CD14-positive monocyte (primary cell): Measurements from ENCODE around the gene THEM4. TPM values are rescaled to one million over a fixed set of nuclear protein-coding genes. Genes with fewer than 3 reads are reported as not detected.

Experiments
- DNase-seq, 3 donors: peaks; one replicate each; pipeline ENCODE4 v3.0.0-alpha.2; 2011 to 2022
- H2AFZ ChIP-seq: 2 replicates; pipeline ENCODE4 v1.6.0; 2012; ENCODE audit warnings: mild to moderate bottlenecking, low read depth, low read length, inconsistent platforms; ENCODE audit not compliant: insufficient read depth, poor library complexity, severe bottlenecking
- H3K27ac ChIP-seq, 2 donors: 1 replicate in 1 of 2; 2 replicates in 1 of 2; pipeline ENCODE4 v1.5.1; 2012 to 2013; ENCODE audit warnings: low read length in 2 of 2, control low read depth in 1 of 2, inconsistent platforms in 1 of 2, low read depth in 1 of 2, mild to moderate bottlenecking in 1 of 2
- H3K27me3 ChIP-seq, 2 donors: one replicate each; pipeline versions ENCODE4 v1.6.0 to v1.6.1; 2011 to 2013; ENCODE audit warnings: low read length in 2 of 2; ENCODE audit not compliant: control insufficient read depth in 2 of 2, insufficient read depth in 2 of 2
- H3K36me3 ChIP-seq, 2 donors: replicated peaks in 1 of 2; 1 replicate in 1 of 2; 2 replicates in 1 of 2; pipeline versions ENCODE4 v1.5.1 to v1.6.1; 2012 to 2013; ENCODE audit warnings: low read length in 2 of 2, control low read depth in 1 of 2, inconsistent platforms in 1 of 2, mild to moderate bottlenecking in 1 of 2; ENCODE audit not compliant: insufficient read depth in 2 of 2, control insufficient read depth in 1 of 2
- H3K4me1 ChIP-seq, 2 donors: 1 replicate in 1 of 2; 2 replicates in 1 of 2; pipeline versions ENCODE4 v1.5.1 to v1.6.1; 2012 to 2013; ENCODE audit warnings: low read length in 2 of 2, control low read depth in 1 of 2, inconsistent platforms in 1 of 2, mild to moderate bottlenecking in 1 of 2, moderate library complexity in 1 of 2; ENCODE audit not compliant: insufficient read depth in 2 of 2, control insufficient read depth in 1 of 2
- H3K4me2 ChIP-seq: replicated peaks from 2 replicates; pipeline ENCODE3; 2012; ENCODE audit warnings: low read length, moderate library complexity, mild to moderate bottlenecking; ENCODE audit not compliant: poor library complexity, severe bottlenecking; ENCODE audit errors: extremely low read depth
- H3K4me3 ChIP-seq, 3 experiments: fragments of 200-600 bp in 1 of 3; sonication (generic) in 1 of 3; replicated peaks in 1 of 3; 1 replicate in 2 of 3; 2 replicates in 1 of 3; pipeline ENCODE4 v1.5.1; 2011 to 2013; ENCODE audit warnings: low read length in 3 of 3, mild to moderate bottlenecking in 3 of 3, control low read depth in 2 of 3, low read depth in 2 of 3, inconsistent platforms in 1 of 3, moderate library complexity in 1 of 3
- H3K79me2 ChIP-seq: 2 replicates; pipeline ENCODE4 v1.6.0; 2012; ENCODE audit warnings: mild to moderate bottlenecking, control low read depth, inconsistent platforms, low read length, moderate library complexity; ENCODE audit not compliant: insufficient read depth
- H3K9ac ChIP-seq: 2 replicates; pipeline ENCODE4 v1.6.0; 2017; ENCODE audit warnings: low read length, mild to moderate bottlenecking; ENCODE audit not compliant: insufficient read depth, poor library complexity, severe bottlenecking
- H3K9me3 ChIP-seq, 2 donors: replicated peaks in 1 of 2; 1 replicate in 1 of 2; 2 replicates in 1 of 2; pipeline versions ENCODE4 v1.5.1 to v1.6.1; 2012 to 2013; ENCODE audit warnings: low read length in 2 of 2, control low read depth in 1 of 2; ENCODE audit not compliant: control insufficient read depth in 1 of 2, insufficient read depth in 1 of 2
- H4K20me1 ChIP-seq: 2 replicates; pipeline ENCODE4 v1.6.0; 2012; ENCODE audit warnings: mild to moderate bottlenecking, low read length, control low read depth, moderate library complexity; ENCODE audit not compliant: insufficient read depth
- H3K27ac Mint-ChIP-seq, 7 donors: one replicate each; pipeline ENCODE4 v1.8.0; 2020; ENCODE audit warnings: mild to moderate bottlenecking in 7 of 7, mixed read lengths in 7 of 7, moderate library complexity in 6 of 7, inconsistent platforms in 2 of 7
- H3K27me3 Mint-ChIP-seq, 3 donors: one replicate each; pipeline ENCODE4 v1.8.0; 2021 to 2022; ENCODE audit warnings: low read depth in 3 of 3, mild to moderate bottlenecking in 3 of 3, mixed read lengths in 3 of 3, moderate library complexity in 3 of 3, inconsistent platforms in 1 of 3
- H3K36me3 Mint-ChIP-seq, 2 donors: one replicate each; pipeline ENCODE4 v1.8.0; 2020; ENCODE audit warnings: mixed read lengths in 2 of 2, inconsistent platforms in 1 of 2, mild to moderate bottlenecking in 1 of 2
- H3K4me1 Mint-ChIP-seq: one replicate; pipeline ENCODE4 v1.8.0; 2020; ENCODE audit warnings: mild to moderate bottlenecking, mixed read lengths
- H3K4me3 Mint-ChIP-seq, 2 donors: one replicate each; pipeline ENCODE4 v1.8.0; 2020; ENCODE audit warnings: mild to moderate bottlenecking in 2 of 2, mixed read lengths in 2 of 2, moderate library complexity in 1 of 2
- H3K9me3 Mint-ChIP-seq, 7 donors: one replicate each; pipeline ENCODE4 v1.8.0; 2020 to 2022; ENCODE audit warnings: mixed read lengths in 7 of 7, mild to moderate bottlenecking in 6 of 7, moderate library complexity in 6 of 7, inconsistent platforms in 2 of 7
- WGBS: methylation state at CpG from one replicate; pipeline ENCODE4 v1.1.5; 2013; ENCODE audit warnings: missing lambda C conversion rate; ENCODE audit not compliant: insufficient coverage; 5-methylcytosine and 5-hydroxymethylcytosine counted together
- intact Hi-C, 2 donors: fragments of 100-400 bp; cut with micrococcal nuclease; formaldehyde crosslinking; loops; one replicate each; pipeline versions ENCODE4 v1.15.0 to v1.15.1; 2023
- polyA plus RNA-seq, 3 donors: library from polyadenylated mRNA; depleted of rRNA in 1 of 3; unstranded in 2 of 3; stranded (reverse) in 1 of 3; fragments of 300-500 nt in 2 of 3; fragments of >200 nt in 1 of 3; fragmentation: Illumina TruSeq in 2 of 3; gene quantifications; 1 replicate in 2 of 3; 2 replicates in 1 of 3; pipeline ENCODE4 v1.2.3, GENCODE V29; 2012 to 2021
- TF ChIP-seq, protein P1 (sequence below): fragments of 200-600 bp; IDR thresholded peaks from one replicate; pipeline ENCODE4 v1.8.0; 2022; ENCODE audit warnings: antibody characterized with exemption, mild to moderate bottlenecking

Gene THEM4
- polyA plus RNA-seq, 3 donors: 3.7 to 6.0 (median 4.6) TPM

DNA sequence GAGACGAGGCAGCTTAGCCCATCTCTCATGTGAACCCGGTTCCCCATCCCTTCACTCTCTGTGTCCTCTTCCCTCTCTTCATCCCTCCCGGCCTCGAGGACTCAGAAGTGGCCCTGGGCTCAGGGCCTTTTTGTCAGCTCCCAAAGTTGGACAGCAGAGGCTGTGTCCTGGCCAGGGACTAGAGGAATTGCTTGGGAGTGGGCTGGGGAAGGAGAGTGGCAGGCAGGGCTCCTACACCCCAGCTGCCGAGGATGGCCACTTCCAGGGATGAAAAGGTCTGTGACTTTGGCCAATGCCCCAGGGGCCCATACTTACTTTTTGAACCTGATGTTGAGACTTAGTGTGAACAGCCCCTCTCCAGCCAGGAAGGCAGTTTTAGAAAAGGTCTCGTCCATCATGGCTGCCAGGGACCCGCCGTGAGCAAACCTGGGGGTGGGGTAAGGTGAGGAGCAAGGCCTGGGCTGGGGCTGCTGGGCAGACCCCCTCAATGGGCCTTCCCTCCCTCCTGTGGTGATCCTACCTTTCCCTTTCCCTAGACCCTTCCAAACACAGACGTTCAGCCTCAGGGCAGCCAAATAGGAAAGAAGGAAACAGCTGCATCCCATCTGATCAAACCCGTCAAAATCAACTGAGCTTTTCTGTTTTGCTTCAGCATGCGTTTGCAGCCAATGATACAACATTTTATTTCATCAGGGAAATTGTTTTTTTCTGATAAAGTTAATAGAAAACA lies 61.3 kb downstream of the THEM4 start:
- DNase-seq: no peak
- no peaks in the 10 kb centered on the region for H3K36me3 ChIP-seq
- no peak overlapping the region for H3K9ac ChIP-seq
- TF ChIP-seq, protein P1, sequence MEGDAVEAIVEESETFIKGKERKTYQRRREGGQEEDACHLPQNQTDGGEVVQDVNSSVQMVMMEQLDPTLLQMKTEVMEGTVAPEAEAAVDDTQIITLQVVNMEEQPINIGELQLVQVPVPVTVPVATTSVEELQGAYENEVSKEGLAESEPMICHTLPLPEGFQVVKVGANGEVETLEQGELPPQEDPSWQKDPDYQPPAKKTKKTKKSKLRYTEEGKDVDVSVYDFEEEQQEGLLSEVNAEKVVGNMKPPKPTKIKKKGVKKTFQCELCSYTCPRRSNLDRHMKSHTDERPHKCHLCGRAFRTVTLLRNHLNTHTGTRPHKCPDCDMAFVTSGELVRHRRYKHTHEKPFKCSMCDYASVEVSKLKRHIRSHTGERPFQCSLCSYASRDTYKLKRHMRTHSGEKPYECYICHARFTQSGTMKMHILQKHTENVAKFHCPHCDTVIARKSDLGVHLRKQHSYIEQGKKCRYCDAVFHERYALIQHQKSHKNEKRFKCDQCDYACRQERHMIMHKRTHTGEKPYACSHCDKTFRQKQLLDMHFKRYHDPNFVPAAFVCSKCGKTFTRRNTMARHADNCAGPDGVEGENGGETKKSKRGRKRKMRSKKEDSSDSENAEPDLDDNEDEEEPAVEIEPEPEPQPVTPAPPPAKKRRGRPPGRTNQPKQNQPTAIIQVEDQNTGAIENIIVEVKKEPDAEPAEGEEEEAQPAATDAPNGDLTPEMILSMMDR: no peak
- H3K36me3 Mint-ChIP-seq: no peaks in the 10 kb centered on the region
- peaks cover 30 to 44% (median 38%) of the 10 kb centered on the region in 3 donors for H3K27me3 Mint-ChIP-seq
- H3K4me3 ChIP-seq: no peak overlapping the region
- H3K4me3 Mint-ChIP-seq: peak overlapping the region in 1 of 2 donors; percentile 12
- peaks cover 7% of the 10 kb centered on the region for H3K4me1 Mint-ChIP-seq
- H4K20me1 ChIP-seq: no peaks in the 10 kb centered on the region
- peaks cover 8 to 47% of the 10 kb centered on the region in 2 donors for H3K27me3 ChIP-seq
- H3K9me3 Mint-ChIP-seq: no peaks in the 10 kb centered on the region
- intact Hi-C loops: no loop called here
- H2AFZ ChIP-seq: no peak overlapping the region
- no peak overlapping the region for H3K27ac Mint-ChIP-seq
- no peak overlapping the region for H3K27ac ChIP-seq
- no peak overlapping the region for H3K4me2 ChIP-seq
- H3K4me1 ChIP-seq: no peaks in the 10 kb centered on the region
- H3K9me3 ChIP-seq: no peaks in the 10 kb centered on the region
- no peaks in the 10 kb centered on the region for H3K79me2 ChIP-seq
- 44% methylated on average over 1 of the region's 11 CpGs for WGBS

DNA sequence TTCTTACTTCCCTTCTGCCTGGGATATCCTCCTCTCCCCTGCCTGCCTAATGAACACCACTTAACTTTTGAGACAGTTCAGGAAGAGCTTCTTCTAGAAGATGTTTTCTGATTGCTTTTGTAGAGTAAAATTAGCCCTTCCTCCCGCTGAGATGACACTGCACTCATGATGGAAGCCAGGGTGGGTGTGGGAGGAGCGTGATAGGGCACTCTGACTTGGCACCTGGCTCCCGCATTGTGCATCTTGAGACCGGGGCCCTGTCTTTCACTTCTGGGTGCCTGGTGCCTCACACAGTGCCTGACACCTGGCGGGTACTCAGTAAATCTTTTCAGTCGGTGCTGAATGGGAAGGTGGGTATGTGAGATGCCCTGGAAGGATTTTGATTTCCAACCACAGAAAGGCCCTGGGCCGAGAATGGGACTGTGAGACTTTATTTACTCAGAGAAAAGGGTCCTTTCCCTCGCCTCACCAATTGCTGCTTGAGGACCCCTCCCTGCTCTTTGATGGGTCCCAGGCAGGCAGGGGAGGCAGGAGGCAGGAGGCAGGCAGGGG lies 62.5 kb downstream of the THEM4 start:
- peaks cover 11 to 60% of the 10 kb centered on the region in 2 donors for H3K27me3 ChIP-seq
- peaks cover 35 to 50% (median 41%) of the 10 kb centered on the region in 3 donors for H3K27me3 Mint-ChIP-seq

More for the DNA sequence above, 62.5 kb downstream of the THEM4 start:
- no peak overlapping the region for H3K4me2 ChIP-seq
- no peak overlapping the region for H3K4me3 Mint-ChIP-seq
- H4K20me1 ChIP-seq: no peaks in the 10 kb centered on the region
- no peaks in the 10 kb centered on the region for H3K4me1 ChIP-seq
- intact Hi-C loops: no loop called here
- H3K4me1 Mint-ChIP-seq: peaks cover 7% of the 10 kb centered on the region
- WGBS: 86% methylated on average over 6 of the region's 8 CpGs
- H3K9me3 ChIP-seq: no peaks in the 10 kb centered on the region
- H3K36me3 Mint-ChIP-seq: no peaks in the 10 kb centered on the region
- no peaks in the 10 kb centered on the region for H3K9me3 Mint-ChIP-seq
- H3K9ac ChIP-seq: no peak overlapping the region
- H3K4me3 ChIP-seq: no peak overlapping the region
- no peak overlapping the region for H2AFZ ChIP-seq
- no peak overlapping the region for H3K27ac Mint-ChIP-seq
- H3K36me3 ChIP-seq: no peaks in the 10 kb centered on the region
- no peak for DNase-seq
- TF ChIP-seq, protein P1: no peak
- H3K79me2 ChIP-seq: no peaks in the 10 kb centered on the region
- no peak overlapping the region for H3K27ac ChIP-seq
